Fibroblast of lung (primary cell): ENCODE data around the gene SORBS1. TPM values are rescaled to one million over a fixed set of nuclear protein-coding genes. Genes with fewer than 3 reads are reported as not detected.

Source experiments
- DNase-seq, 2 donors: peaks; one replicate each; pipeline versions ENCODE4 v3.0.0 to v3.0.0-alpha.2; 2010; ENCODE audit warnings: low read depth in 2 of 2
- H2AFZ ChIP-seq: 2 replicates; pipeline ENCODE4 v1.5.1; 2012; ENCODE audit warnings: low read length, control low read depth, inconsistent platforms
- H3K27ac ChIP-seq: 2 replicates; pipeline ENCODE4 v1.5.1; 2011; ENCODE audit warnings: low read length, control low read depth; ENCODE audit not compliant: insufficient read depth
- H3K27me3 ChIP-seq: 2 replicates; pipeline ENCODE4 v1.5.1; 2011; ENCODE audit warnings: mild to moderate bottlenecking, low read length; ENCODE audit not compliant: control insufficient read depth, insufficient read depth
- H3K36me3 ChIP-seq: 2 replicates; pipeline ENCODE4 v1.5.1; 2011; ENCODE audit warnings: low read length; ENCODE audit not compliant: control insufficient read depth, insufficient read depth
- H3K4me1 ChIP-seq: 2 replicates; pipeline ENCODE4 v1.5.1; 2011; ENCODE audit warnings: low read length; ENCODE audit not compliant: control insufficient read depth, insufficient read depth; ENCODE audit errors: extremely low read depth
- H3K4me2 ChIP-seq: 2 replicates; pipeline ENCODE4 v1.5.1; 2011; ENCODE audit warnings: low read length, control low read depth; ENCODE audit not compliant: insufficient read depth; ENCODE audit errors: extremely low read depth
- H3K4me3 ChIP-seq, 4 experiments: fragments of 200-600 bp in 1 of 4; sonication (generic) in 1 of 4; replicated peaks in 1 of 4; 2 replicates each; pipeline ENCODE4 v1.5.1; 2011 to 2016; ENCODE audit warnings: low read length in 4 of 4, low read depth in 3 of 4, mild to moderate bottlenecking in 3 of 4, control low read depth in 2 of 4, inconsistent platforms in 1 of 4, mixed read lengths in 1 of 4; ENCODE audit not compliant: insufficient read depth in 1 of 4; ENCODE audit errors: control extremely low read depth in 1 of 4
- H3K79me2 ChIP-seq: 2 replicates; pipeline ENCODE4 v1.5.1; 2012; ENCODE audit warnings: mild to moderate bottlenecking, low read length, inconsistent platforms; ENCODE audit not compliant: control insufficient read depth, insufficient read depth
- H3K9ac ChIP-seq: 2 replicates; pipeline ENCODE4 v1.5.1; 2011; ENCODE audit warnings: mild to moderate bottlenecking, low read length, control low read depth; ENCODE audit not compliant: insufficient read depth
- H3K9me3 ChIP-seq: 2 replicates; pipeline ENCODE4 v1.5.1; 2012; ENCODE audit warnings: low read depth, low read length; ENCODE audit not compliant: control insufficient read depth, insufficient read depth
- H4K20me1 ChIP-seq: 2 replicates; pipeline ENCODE4 v1.5.1; 2011; ENCODE audit warnings: low read length; ENCODE audit not compliant: control insufficient read depth, insufficient read depth; ENCODE audit errors: extremely low read depth
- EZH2 ChIP-seq: IDR thresholded peaks from 2 replicates; pipeline ENCODE4 v1.5.1; 2012; ENCODE audit warnings: low read length, control low read depth, mild to moderate bottlenecking; ENCODE audit errors: missing control alignments
- polyA plus RNA-seq, 2 donors: library from polyadenylated mRNA; depleted of rRNA in 1 of 2; stranded (reverse) in 1 of 2; unstranded in 1 of 2; fragments of >200 nt; gene quantifications; 2 replicates each; pipeline ENCODE4 v1.2.1, GENCODE V29; 2011 to 2012; ENCODE audit warnings: missing spikeins in 1 of 2
- total RNA-seq: library from RNA; depleted of rRNA; stranded (reverse); fragments of >200 nt; gene quantifications from 2 replicates; pipeline ENCODE4 v1.2.1, GENCODE V29; 2014
- TF ChIP-seq, protein P1 (sequence below), 2 donors: IDR thresholded peaks in 1 of 2; conservative IDR thresholded peaks in 1 of 2; 1 replicate in 1 of 2; 2 replicates in 1 of 2; pipeline ENCODE4 v1.5.1; 2011 to 2012; ENCODE audit warnings: low read length in 2 of 2, control low read depth in 1 of 2, inconsistent platforms in 1 of 2, low read depth in 1 of 2, mild to moderate bottlenecking in 1 of 2

The SORBS1 gene
- total and polyA plus RNA-seq, 2 donors (not counting 1 experiment from before 2014, with no cell fraction given) = 0.33 to 0.50 TPM

DNA sequence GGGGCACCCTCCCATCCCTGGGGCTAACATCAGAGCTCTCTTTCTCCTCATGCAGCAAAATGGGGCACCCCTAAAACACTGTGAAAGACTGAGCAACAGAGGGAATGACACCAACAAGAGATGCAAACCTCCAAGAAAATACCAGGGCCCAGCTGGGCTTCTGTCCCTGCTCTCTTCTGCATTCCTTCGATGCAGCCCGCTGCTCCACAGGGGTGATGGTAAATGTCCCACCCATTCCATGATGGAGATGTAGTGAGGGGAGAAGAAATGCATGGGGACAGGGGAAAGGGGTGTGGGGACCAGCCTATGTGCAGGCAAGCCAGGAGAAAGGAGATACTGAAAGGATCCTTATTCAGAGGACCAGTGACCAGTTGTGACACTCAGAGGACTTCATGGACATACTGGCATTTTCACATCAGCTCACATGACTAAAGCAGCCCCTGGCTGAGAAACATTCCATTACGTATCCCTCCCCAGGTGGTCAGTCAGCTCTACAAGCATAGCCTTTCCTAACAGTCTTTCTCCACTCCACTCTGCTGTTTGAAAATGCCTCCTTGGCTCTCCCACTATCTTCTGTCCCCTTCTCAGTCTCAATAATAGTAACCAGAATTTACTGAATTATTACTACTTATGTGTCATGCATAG lies 13.3 kb downstream of the SORBS1 start:
- no peak for TF ChIP-seq EZH2
- TF ChIP-seq, protein P1, sequence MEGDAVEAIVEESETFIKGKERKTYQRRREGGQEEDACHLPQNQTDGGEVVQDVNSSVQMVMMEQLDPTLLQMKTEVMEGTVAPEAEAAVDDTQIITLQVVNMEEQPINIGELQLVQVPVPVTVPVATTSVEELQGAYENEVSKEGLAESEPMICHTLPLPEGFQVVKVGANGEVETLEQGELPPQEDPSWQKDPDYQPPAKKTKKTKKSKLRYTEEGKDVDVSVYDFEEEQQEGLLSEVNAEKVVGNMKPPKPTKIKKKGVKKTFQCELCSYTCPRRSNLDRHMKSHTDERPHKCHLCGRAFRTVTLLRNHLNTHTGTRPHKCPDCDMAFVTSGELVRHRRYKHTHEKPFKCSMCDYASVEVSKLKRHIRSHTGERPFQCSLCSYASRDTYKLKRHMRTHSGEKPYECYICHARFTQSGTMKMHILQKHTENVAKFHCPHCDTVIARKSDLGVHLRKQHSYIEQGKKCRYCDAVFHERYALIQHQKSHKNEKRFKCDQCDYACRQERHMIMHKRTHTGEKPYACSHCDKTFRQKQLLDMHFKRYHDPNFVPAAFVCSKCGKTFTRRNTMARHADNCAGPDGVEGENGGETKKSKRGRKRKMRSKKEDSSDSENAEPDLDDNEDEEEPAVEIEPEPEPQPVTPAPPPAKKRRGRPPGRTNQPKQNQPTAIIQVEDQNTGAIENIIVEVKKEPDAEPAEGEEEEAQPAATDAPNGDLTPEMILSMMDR (conservative IDR thresholded peaks at IDR 0.05 in 1 of 2, IDR thresholded peaks at IDR 0.05 in 1 of 2; ENCODE audit: low read depth in 1 of 2, low read length in 2 of 2) = no peak
- Histone ChIP-seq H2AFZ (no peak overlapping the region), H3K79me2 (no peaks in the 10 kb centered on the region), H3K4me2 (no peak overlapping the region), H3K27me3 (peaks cover 4% of the 10 kb centered on the region), H3K9me3 (no peaks in the 10 kb centered on the region), H4K20me1 (no peaks in the 10 kb centered on the region), H3K4me3 (no peak overlapping the region), H3K4me1 (no peaks in the 10 kb centered on the region), H3K36me3 (no peaks in the 10 kb centered on the region), H3K27ac (no peak overlapping the region), H3K9ac (no peak overlapping the region)
- DNase-seq = no peak

DNA sequence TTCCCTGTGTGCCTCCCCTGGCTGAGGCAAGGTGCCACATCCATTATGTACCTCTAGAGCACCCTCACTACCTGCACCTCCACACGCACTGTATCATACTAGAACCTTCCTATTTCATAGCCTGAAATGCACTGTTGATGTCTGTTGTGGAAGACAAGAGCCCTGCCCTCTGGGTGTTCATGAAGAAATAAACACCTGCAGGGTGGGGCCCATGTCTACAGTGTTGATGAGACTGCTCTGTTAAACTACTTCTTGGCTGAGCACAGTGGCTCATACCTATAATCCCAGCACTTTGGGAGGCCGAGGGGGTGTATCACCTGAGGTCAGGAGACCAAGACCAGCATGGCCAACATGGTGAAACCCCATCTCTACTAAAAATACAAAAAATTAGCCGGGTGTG lies 14.0 kb downstream of the SORBS1 start:
- no peak overlapping the region for H3K4me2 ChIP-seq
- H3K4me1 ChIP-seq = no peaks in the 10 kb centered on the region
- DNase-seq = no peak
- peaks cover 4% of the 10 kb centered on the region for H3K27me3 ChIP-seq
- no peaks in the 10 kb centered on the region for H3K36me3 ChIP-seq
- H3K9me3 ChIP-seq = no peaks in the 10 kb centered on the region
- no peak for TF ChIP-seq EZH2
- TF ChIP-seq, protein P1 (conservative IDR thresholded peaks at IDR 0.05 in 1 of 2, IDR thresholded peaks at IDR 0.05 in 1 of 2; ENCODE audit: low read depth in 1 of 2, low read length in 2 of 2) = no peak
- no peak overlapping the region for H2AFZ ChIP-seq
- no peak overlapping the region for H3K4me3 ChIP-seq
- no peaks in the 10 kb centered on the region for H4K20me1 ChIP-seq
- no peak overlapping the region for H3K27ac ChIP-seq
- H3K9ac ChIP-seq = no peak overlapping the region
- H3K79me2 ChIP-seq = no peaks in the 10 kb centered on the region

DNA sequence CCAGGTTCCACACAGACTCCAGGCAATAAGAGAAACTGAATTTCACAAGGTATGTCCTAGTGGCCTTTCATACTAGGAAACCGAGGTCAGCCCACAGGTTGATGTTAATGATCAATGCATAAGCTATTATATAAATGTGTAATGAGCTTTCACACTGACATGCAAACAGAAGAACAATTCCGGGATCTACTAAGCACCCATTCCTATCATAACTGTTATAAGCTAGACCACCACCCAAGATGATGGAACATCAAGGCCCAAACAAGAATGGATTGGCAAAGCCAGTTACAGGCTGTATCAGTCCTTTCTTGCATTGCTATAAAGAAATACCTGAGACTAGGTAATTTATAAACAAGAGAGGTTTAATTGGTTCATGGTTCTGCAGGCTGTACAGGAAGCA lies 15.2 kb downstream of the SORBS1 start:
- H3K79me2 ChIP-seq = no peaks in the 10 kb centered on the region
- H3K4me1 ChIP-seq = no peaks in the 10 kb centered on the region
- H3K27ac ChIP-seq = no peak overlapping the region

More for the DNA sequence above, 15.2 kb downstream of the SORBS1 start:
- Histone ChIP-seq H2AFZ (no peak overlapping the region), H3K4me3 (no peak overlapping the region), H3K9me3 (no peaks in the 10 kb centered on the region), H3K4me2 (no peak overlapping the region), H3K9ac (no peak overlapping the region), H4K20me1 (no peaks in the 10 kb centered on the region), H3K36me3 (no peaks in the 10 kb centered on the region), H3K27me3 (peaks cover 4% of the 10 kb centered on the region)
- no peak for TF ChIP-seq EZH2
- TF ChIP-seq, protein P1 (conservative IDR thresholded peaks at IDR 0.05 in 1 of 2, IDR thresholded peaks at IDR 0.05 in 1 of 2; ENCODE audit: low read depth in 1 of 2, low read length in 2 of 2) = no peak
- no peak for DNase-seq
